Body of pancreas (tissue), 4 donors: ENCODE data around the gene SORCS1. TPM values are rescaled to one million over a fixed set of nuclear protein-coding genes. Genes with fewer than 3 reads are reported as not detected.

Source experiments
- ATAC-seq: fragments of 150-250 bp; one replicate; pipeline ENCODE4 v1.9.1; 2016
- DNase-seq, 4 donors: peaks; one replicate each; pipeline ENCODE4 v3.0.0-alpha.2; 2019
- H3K27ac ChIP-seq, 4 donors: fragments of 200-600 bp; sonication (generic); 1 replicate in 3 of 4; 2 replicates in 1 of 4; pipeline versions ENCODE4 v1.5.1 to v1.6.1; 2016 to 2019; ENCODE audit warnings: mild to moderate bottlenecking in 1 of 4, mixed read lengths in 1 of 4, moderate library complexity in 1 of 4
- H3K27me3 ChIP-seq, 2 donors: fragments of 200-600 bp; sonication (generic); one replicate each; pipeline ENCODE4 v1.6.0; 2016; ENCODE audit warnings: mild to moderate bottlenecking in 1 of 2
- H3K36me3 ChIP-seq, 2 donors: fragments of 200-600 bp; sonication (generic); replicated peaks in 1 of 2; 2 replicates each; pipeline ENCODE4 v1.5.1; 2016; ENCODE audit warnings: low read depth in 2 of 2; ENCODE audit not compliant: insufficient read depth in 1 of 2
- H3K4me1 ChIP-seq: fragments of 200-600 bp; sonication (generic); one replicate; pipeline ENCODE4 v1.6.0; 2016
- H3K4me3 ChIP-seq, 2 donors: fragments of 200-600 bp; sonication (generic); 1 replicate in 1 of 2; 2 replicates in 1 of 2; pipeline ENCODE4 v1.5.1; 2016 to 2019
- H3K9me3 ChIP-seq, 3 donors: fragments of 200-600 bp; sonication (generic); 1 replicate in 2 of 3; 2 replicates in 1 of 3; pipeline ENCODE4 v1.5.1; 2016
- POLR2A ChIP-seq, 3 donors: fragments of 450-650 bp; IDR thresholded peaks; one replicate each; pipeline ENCODE4 v1.6.1; 2016; ENCODE audit warnings: antibody characterized with exemption in 3 of 3, mild to moderate bottlenecking in 2 of 3
- WGBS, 2 donors: methylation state at CpG; one replicate each; pipeline ENCODE4 v1.1.5; 2017; 5-methylcytosine and 5-hydroxymethylcytosine counted together
- intact Hi-C: fragments of 100-400 bp; cut with DNase I; formaldehyde crosslinking; loops from one replicate; pipeline ENCODE4 v1.15.1; 2023
- total RNA-seq, 2 donors: library from RNA; depleted of rRNA; stranded (reverse); fragments of >200 nt; gene quantifications; one replicate each; pipeline ENCODE4 v1.1.0, GENCODE V29; 2016
- TF ChIP-seq, protein P1 (sequence below), 7 experiments: fragments of 450-650 bp in 4 of 7; fragments of 200-600 bp in 3 of 7; sonication (generic) in 3 of 7; IDR thresholded peaks; one replicate each; pipeline ENCODE4 v1.5.1; 2016 to 2019; ENCODE audit warnings: antibody characterized with exemption in 7 of 7

SORCS1 gene
- total RNA-seq, 2 donors from 2014 or later, result 1.3 to 6.0 TPM

DNA sequence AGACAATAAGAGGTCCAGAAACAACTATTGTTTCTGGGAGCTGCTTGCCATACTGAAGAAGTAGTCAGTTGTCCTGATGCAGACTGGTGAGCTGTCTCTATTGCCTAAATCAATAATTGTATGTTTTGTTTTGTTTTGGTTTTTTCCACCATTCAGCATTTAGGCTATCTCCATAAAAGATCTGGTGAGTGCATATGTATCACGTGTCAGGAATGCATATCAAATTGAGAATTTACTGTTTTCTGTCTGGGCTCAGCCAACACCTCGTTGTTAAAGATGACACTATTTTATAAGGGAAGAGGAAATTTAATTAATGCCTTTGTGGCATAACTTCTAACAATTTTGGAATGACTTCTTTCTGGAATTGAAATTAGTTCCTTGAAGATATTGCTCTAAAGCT is 66.2 kb downstream of the SORCS1 start:
- Histone ChIP-seq H3K27me3 (no peaks in the 10 kb centered on the region), H3K4me1 (peaks cover 4% of the 10 kb centered on the region), H3K36me3 (no peaks in the 10 kb centered on the region), H3K9me3 (no peaks in the 10 kb centered on the region), H3K4me3 (no peak overlapping the region), H3K27ac (no peak overlapping the region)
- TF ChIP-seq, protein P1, sequence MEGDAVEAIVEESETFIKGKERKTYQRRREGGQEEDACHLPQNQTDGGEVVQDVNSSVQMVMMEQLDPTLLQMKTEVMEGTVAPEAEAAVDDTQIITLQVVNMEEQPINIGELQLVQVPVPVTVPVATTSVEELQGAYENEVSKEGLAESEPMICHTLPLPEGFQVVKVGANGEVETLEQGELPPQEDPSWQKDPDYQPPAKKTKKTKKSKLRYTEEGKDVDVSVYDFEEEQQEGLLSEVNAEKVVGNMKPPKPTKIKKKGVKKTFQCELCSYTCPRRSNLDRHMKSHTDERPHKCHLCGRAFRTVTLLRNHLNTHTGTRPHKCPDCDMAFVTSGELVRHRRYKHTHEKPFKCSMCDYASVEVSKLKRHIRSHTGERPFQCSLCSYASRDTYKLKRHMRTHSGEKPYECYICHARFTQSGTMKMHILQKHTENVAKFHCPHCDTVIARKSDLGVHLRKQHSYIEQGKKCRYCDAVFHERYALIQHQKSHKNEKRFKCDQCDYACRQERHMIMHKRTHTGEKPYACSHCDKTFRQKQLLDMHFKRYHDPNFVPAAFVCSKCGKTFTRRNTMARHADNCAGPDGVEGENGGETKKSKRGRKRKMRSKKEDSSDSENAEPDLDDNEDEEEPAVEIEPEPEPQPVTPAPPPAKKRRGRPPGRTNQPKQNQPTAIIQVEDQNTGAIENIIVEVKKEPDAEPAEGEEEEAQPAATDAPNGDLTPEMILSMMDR (IDR thresholded peaks at IDR 0.05), result no peak
- TF ChIP-seq POLR2A (IDR thresholded peaks at IDR 0.05), result no peak
- 45% methylated on average over 2 of the region's 2 CpGs for WGBS, 2 donors
- intact Hi-C loops, result no loop called here
- DNase-seq (no peak), ATAC-seq (no peak)

DNA sequence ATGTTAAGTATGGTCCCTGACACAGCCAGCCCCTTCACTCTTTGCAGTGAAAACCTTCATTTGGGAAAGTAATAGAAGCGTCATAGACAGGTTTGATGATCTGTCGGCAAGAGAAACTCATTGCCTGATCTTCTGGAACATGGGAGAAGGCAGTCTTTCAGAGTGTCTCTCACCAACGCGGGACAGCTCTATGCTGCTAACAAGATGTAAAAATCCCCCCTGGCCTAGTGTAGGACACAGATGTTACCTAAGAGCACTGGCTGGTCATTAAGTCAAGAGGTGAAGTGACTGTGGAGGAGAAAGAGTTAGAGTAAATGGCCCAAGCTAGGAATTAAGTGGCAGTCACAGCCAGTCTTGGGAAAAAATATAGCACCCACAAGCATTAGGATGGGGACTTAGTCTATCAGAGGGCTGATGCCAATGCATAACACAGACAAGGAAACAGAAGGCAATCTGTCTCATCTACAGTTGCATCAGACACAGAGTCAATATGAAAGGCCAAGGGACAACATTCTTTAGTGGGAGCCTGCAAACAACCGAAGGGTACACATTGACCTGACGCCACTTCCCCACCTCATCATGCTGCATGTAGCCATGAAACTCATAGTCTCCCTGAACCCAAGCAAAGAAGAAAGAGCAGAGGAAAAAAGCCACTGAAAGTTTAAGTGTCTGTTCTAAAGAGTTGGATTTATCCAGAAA is 69.5 kb downstream of the SORCS1 start:
- H3K27ac ChIP-seq, result no peak overlapping the region
- H3K4me3 ChIP-seq, result no peak overlapping the region
- no peaks in the 10 kb centered on the region for H3K9me3 ChIP-seq
- no peaks in the 10 kb centered on the region for H3K27me3 ChIP-seq
- intact Hi-C loops, result no loop called here
- no peak for TF ChIP-seq POLR2A (IDR thresholded peaks at IDR 0.05)
- TF ChIP-seq, protein P1 (IDR thresholded peaks at IDR 0.05), result no peak
- WGBS, 2 donors, result 61 to 68% methylated on average over 6 of the region's 6 CpGs
- no peak for ATAC-seq
- DNase-seq, result no peak
- H3K36me3 ChIP-seq, result no peaks in the 10 kb centered on the region
- no peaks in the 10 kb centered on the region for H3K4me1 ChIP-seq

DNA sequence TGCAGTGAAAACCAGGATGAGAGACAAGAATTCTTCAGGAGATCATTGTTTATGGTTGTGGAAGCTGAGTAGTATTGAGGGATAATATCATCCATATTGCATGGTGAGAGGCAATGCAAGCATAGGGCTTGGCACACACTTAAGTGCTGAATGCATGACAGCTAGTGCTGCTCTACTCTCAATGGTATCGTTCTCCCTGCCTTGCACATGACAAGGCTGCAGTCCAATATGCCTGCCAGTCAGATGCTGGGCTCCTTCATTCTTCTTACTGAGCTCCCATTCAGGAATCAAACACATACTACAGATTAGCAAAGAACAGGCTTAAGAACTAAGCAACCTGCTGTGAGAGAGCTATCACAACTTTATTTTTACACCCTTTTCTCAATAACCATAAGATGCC is 72.2 kb downstream of the SORCS1 start:
- ATAC-seq (no peak), DNase-seq (no peak)
- Histone ChIP-seq H3K27ac (no peak overlapping the region), H3K36me3 (no peaks in the 10 kb centered on the region), H3K4me1 (no peaks in the 10 kb centered on the region), H3K4me3 (no peak overlapping the region), H3K27me3 (no peaks in the 10 kb centered on the region), H3K9me3 (no peaks in the 10 kb centered on the region)
- no peak for TF ChIP-seq POLR2A (IDR thresholded peaks at IDR 0.05)
- TF ChIP-seq, protein P1 (IDR thresholded peaks at IDR 0.05), result no peak
- intact Hi-C loops, result no loop called here
- 33 to 45% methylated on average over 1 of the region's 1 CpG for WGBS, 2 donors

DNA sequence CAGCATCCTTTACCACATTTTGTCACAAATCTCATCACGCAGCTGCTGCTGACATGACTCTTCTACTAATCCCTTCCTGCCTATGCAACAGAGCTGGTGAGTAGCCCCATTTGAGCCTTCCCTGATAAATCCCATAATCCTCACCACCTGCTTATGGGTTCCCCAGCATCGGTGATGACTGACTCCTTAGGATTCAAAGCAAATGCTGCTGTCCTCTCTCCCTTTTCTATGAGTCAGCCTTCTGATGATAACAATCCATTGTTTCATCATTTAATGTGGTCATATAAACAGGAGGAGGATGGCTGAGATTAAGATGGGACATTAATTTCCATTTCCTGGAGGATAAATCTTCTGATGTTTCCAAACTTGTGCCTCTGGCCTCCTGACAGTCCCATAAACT is 73.4 kb downstream of the SORCS1 start:
- Histone ChIP-seq H3K4me1 (no peaks in the 10 kb centered on the region), H3K36me3 (no peaks in the 10 kb centered on the region), H3K4me3 (no peak overlapping the region), H3K27me3 (no peaks in the 10 kb centered on the region), H3K9me3 (no peaks in the 10 kb centered on the region), H3K27ac (no peak overlapping the region)
- TF ChIP-seq POLR2A (IDR thresholded peaks at IDR 0.05), result no peak
- TF ChIP-seq, protein P1 (IDR thresholded peaks at IDR 0.05), result no peak
- intact Hi-C loops, result no loop called here
- ATAC-seq, result no peak
- WGBS, 2 donors, result 57 to 77% methylated on average over 2 of the region's 2 CpGs
- DNase-seq, result no peak
